ENCODE results near the gene ZNF337. TPM values are rescaled to one million over a fixed set of nuclear protein-coding genes. Genes with fewer than 3 reads are reported as not detected.
A peak's percentile ranks its signal among the peaks of the same experiment; 100 is the strongest.

Gene ZNF337
- total RNA-seq, 1 experiment from 2014 or later: 9.1 TPM

DNA sequence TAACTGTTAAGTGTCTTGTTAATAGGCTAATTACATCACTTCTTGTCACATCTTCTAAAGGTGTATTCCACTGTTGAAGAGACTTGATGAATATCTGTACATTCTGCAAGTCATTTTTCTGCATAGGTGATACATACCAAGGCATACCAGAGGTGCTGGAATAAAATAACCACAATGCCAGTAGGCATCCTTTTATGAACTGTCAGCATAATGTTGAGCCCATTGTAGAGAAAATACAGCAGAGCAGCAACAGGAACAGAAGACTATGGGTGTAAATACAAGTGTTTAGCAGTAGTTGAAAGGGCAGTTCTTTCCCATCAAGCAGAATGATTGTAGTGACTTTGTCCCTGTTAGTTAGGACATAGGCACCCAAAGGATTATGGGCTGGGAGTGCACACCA is 44.4 kb upstream of the ZNF337 start:
- POLR2A ChIA-PET: no interaction called here

DNA sequence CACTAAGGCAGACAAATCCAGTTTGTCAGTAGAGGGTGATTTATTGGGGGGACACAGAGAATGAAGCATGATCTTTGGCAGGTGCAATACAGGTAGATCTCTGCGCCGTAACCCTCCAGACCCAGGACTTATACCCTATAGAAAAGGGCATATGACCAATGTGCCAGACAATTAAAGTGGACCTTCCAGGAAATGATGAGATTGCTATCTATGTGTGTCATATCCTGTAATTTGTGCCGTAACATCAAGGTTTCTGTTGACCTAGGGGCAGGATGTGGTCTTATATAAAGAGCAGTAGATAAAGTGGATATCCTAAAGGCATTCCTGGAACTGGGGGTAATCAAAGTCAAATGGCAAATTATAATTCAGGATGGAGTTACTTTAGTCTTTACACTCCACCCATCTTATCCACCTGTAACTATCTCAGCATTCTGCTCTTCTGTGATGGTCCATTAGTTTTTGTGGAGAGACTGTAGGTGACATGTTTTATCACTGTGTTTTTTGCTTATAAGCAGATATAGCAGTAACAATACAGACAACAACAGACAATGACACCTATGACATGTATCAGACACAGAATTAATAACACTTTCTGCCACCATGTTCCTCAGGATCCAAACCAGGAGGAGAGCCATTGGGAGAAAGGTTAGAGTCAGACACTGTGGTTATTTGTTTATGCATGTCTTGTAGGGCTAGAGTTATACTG is 43.1 kb upstream of the ZNF337 start:
- TF ChIP-seq POLR2AphosphoS5 (IDR thresholded peaks at IDR 0.05; ENCODE audit: low read depth, low read length) (no peak), TCF7L2 (IDR thresholded peaks at IDR 0.05; ENCODE audit: low read depth, low read length) (no peak), SIN3A (IDR thresholded peaks at IDR 0.05; ENCODE audit: borderline replicate concordance, insufficient read depth, low read depth, low read length) (no peak)
- TF ChIP-seq, protein P1, sequence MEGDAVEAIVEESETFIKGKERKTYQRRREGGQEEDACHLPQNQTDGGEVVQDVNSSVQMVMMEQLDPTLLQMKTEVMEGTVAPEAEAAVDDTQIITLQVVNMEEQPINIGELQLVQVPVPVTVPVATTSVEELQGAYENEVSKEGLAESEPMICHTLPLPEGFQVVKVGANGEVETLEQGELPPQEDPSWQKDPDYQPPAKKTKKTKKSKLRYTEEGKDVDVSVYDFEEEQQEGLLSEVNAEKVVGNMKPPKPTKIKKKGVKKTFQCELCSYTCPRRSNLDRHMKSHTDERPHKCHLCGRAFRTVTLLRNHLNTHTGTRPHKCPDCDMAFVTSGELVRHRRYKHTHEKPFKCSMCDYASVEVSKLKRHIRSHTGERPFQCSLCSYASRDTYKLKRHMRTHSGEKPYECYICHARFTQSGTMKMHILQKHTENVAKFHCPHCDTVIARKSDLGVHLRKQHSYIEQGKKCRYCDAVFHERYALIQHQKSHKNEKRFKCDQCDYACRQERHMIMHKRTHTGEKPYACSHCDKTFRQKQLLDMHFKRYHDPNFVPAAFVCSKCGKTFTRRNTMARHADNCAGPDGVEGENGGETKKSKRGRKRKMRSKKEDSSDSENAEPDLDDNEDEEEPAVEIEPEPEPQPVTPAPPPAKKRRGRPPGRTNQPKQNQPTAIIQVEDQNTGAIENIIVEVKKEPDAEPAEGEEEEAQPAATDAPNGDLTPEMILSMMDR (IDR thresholded peaks at IDR 0.05): no peak
- TF ChIP-seq, protein P2, sequence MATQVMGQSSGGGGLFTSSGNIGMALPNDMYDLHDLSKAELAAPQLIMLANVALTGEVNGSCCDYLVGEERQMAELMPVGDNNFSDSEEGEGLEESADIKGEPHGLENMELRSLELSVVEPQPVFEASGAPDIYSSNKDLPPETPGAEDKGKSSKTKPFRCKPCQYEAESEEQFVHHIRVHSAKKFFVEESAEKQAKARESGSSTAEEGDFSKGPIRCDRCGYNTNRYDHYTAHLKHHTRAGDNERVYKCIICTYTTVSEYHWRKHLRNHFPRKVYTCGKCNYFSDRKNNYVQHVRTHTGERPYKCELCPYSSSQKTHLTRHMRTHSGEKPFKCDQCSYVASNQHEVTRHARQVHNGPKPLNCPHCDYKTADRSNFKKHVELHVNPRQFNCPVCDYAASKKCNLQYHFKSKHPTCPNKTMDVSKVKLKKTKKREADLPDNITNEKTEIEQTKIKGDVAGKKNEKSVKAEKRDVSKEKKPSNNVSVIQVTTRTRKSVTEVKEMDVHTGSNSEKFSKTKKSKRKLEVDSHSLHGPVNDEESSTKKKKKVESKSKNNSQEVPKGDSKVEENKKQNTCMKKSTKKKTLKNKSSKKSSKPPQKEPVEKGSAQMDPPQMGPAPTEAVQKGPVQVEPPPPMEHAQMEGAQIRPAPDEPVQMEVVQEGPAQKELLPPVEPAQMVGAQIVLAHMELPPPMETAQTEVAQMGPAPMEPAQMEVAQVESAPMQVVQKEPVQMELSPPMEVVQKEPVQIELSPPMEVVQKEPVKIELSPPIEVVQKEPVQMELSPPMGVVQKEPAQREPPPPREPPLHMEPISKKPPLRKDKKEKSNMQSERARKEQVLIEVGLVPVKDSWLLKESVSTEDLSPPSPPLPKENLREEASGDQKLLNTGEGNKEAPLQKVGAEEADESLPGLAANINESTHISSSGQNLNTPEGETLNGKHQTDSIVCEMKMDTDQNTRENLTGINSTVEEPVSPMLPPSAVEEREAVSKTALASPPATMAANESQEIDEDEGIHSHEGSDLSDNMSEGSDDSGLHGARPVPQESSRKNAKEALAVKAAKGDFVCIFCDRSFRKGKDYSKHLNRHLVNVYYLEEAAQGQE (IDR thresholded peaks at IDR 0.05; ENCODE audit: insufficient read depth in 1 of 2, low read depth in 2 of 2, low read length in 1 of 2): no peak
- CTCF ChIA-PET: no interaction called here
- Histone ChIP-seq H3K4me1 (ENCODE audit: control insufficient read depth, insufficient read depth, low read length) (no peaks in the 10 kb centered on the region), H3K4me3 (ENCODE audit: low read depth in 2 of 2, low read length in 2 of 2) (no peak overlapping the region), H3K9me3 (ENCODE audit: control insufficient read depth, insufficient read depth, low read depth, low read length) (no peaks in the 10 kb centered on the region), H3K27ac (ENCODE audit: low read length) (no peak overlapping the region), H3K27me3 (ENCODE audit: control insufficient read depth, insufficient read depth, low read length) (no peaks in the 10 kb centered on the region), H3K36me3 (ENCODE audit: control insufficient read depth, insufficient read depth, low read length) (no peaks in the 10 kb centered on the region)
- peak; percentile 7 for DNase-seq (ENCODE audit: low read depth, low spot score)
- BruUV-seq (replicated peaks): no TSS peak
- in situ Hi-C loops (cut with HindIII; ENCODE audit: low pct_unique_long_range_greater_than_20kb, low sequenced_read_pairs): no loop called here
- POLR2A ChIA-PET: no interaction called here
- ATAC-seq: no peak
- intact Hi-C loops (cut with micrococcal nuclease; ENCODE audit: unreplicated experiment): no loop called here

More for the DNA sequence above, 44.4 kb upstream of the ZNF337 start:
- CTCF ChIA-PET: no interaction called here
- Histone ChIP-seq H3K4me3 (ENCODE audit: low read depth in 2 of 2, low read length in 2 of 2) (no peak overlapping the region), H3K9me3 (ENCODE audit: control insufficient read depth, insufficient read depth, low read depth, low read length) (no peaks in the 10 kb centered on the region), H3K27me3 (ENCODE audit: control insufficient read depth, insufficient read depth, low read length) (no peaks in the 10 kb centered on the region), H3K4me1 (ENCODE audit: control insufficient read depth, insufficient read depth, low read length) (no peaks in the 10 kb centered on the region), H3K27ac (ENCODE audit: low read length) (no peak overlapping the region), H3K36me3 (ENCODE audit: control insufficient read depth, insufficient read depth, low read length) (no peaks in the 10 kb centered on the region)
- intact Hi-C loops (cut with micrococcal nuclease; ENCODE audit: unreplicated experiment) (no loop called here), in situ Hi-C loops (cut with HindIII; ENCODE audit: low pct_unique_long_range_greater_than_20kb, low sequenced_read_pairs) (no loop called here)
- TF ChIP-seq SIN3A (IDR thresholded peaks at IDR 0.05; ENCODE audit: borderline replicate concordance, insufficient read depth, low read depth, low read length) (no peak), TCF7L2 (IDR thresholded peaks at IDR 0.05; ENCODE audit: low read depth, low read length) (no peak), POLR2AphosphoS5 (IDR thresholded peaks at IDR 0.05; ENCODE audit: low read depth, low read length) (no peak)
- TF ChIP-seq, protein P2 (IDR thresholded peaks at IDR 0.05; ENCODE audit: insufficient read depth in 1 of 2, low read depth in 2 of 2, low read length in 1 of 2): no peak
- TF ChIP-seq, protein P1 (IDR thresholded peaks at IDR 0.05): no peak
- no TSS peak for BruUV-seq (replicated peaks)
- no peak for DNase-seq (ENCODE audit: low read depth, low spot score)
- ATAC-seq: no peak

Measured in Panc1 (cell line).